Psoas muscle (tissue), 8 donors: ENCODE data around the gene TMEM108. TPM values are rescaled to one million over a fixed set of nuclear protein-coding genes. Genes with fewer than 3 reads are reported as not detected.
A peak's percentile ranks its signal among the peaks of the same experiment; 100 is the strongest.

Source experiments
- ATAC-seq, 4 donors: fragments of 200-7000 bp; cut with Tn5 transposase; one replicate each; pipeline ENCODE4 v1.9.1; 2020; ENCODE audit warnings: moderate library complexity in 3 of 4, mild to moderate bottlenecking in 2 of 4
- DNase-seq, 2 donors: peaks; one replicate each; pipeline ENCODE4 v3.0.0-alpha.2; 2020
- H3K27ac ChIP-seq: fragments of 200-600 bp; one replicate; pipeline ENCODE4 v1.8.0; 2022
- H3K27me3 ChIP-seq, 3 donors: fragments of 200-600 bp in 1 of 3; one replicate each; pipeline versions ENCODE4 v1.6.1 to v1.8.0; 2013 to 2022; ENCODE audit warnings: low read length in 2 of 3, mild to moderate bottlenecking in 2 of 3, moderate library complexity in 1 of 3; ENCODE audit not compliant: insufficient read depth in 3 of 3
- H3K36me3 ChIP-seq, 2 donors: fragments of 200-600 bp in 1 of 2; one replicate each; pipeline versions ENCODE4 v1.6.1 to v1.8.0; 2013 to 2022; ENCODE audit warnings: low read depth in 1 of 2, mild to moderate bottlenecking in 1 of 2, moderate library complexity in 1 of 2; ENCODE audit not compliant: insufficient read depth in 1 of 2
- H3K4me1 ChIP-seq: fragments of 200-600 bp; one replicate; pipeline ENCODE4 v1.8.0; 2022
- H3K4me3 ChIP-seq: fragments of 200-600 bp; one replicate; pipeline ENCODE4 v1.8.0; 2022; ENCODE audit warnings: mild to moderate bottlenecking
- H3K9me3 ChIP-seq: fragments of 200-600 bp; one replicate; pipeline ENCODE4 v1.8.0; 2022
- WGBS, 3 donors: extraction: QIAGEN DNeasy Blood & Tissue Kit; methylation state at CpG; one replicate each; pipeline versions ENCODE4 v1.1.6 to v1.1.7; 2013; 5-methylcytosine and 5-hydroxymethylcytosine counted together
- intact Hi-C, 2 donors: fragments of 100-400 bp; cut with DNase I; formaldehyde crosslinking; loops; one replicate each; pipeline versions ENCODE4 v1.11.0 to v1.14.2; 2022
- polyA plus RNA-seq, 3 donors: library from polyadenylated mRNA; stranded (reverse); fragments of 200-250 nt; gene quantifications; one replicate each; pipeline ENCODE4 v1.2.3, GENCODE V29; 2013
- total RNA-seq, 4 donors: library from RNA; stranded (reverse); fragmentation: NEBNext Ultra II Directional in 2 of 4; extraction: Animal tissue kit (Norgen Biotek cat#: 25700) in 2 of 4; gene quantifications; one replicate each; pipeline versions ENCODE4 v1.2.1 to v1.2.4, GENCODE V29; 2021 to 2023
- TF ChIP-seq, protein P1 (sequence below): fragments of 200-600 bp; IDR thresholded peaks from one replicate; pipeline ENCODE4 v1.8.0; 2022; ENCODE audit warnings: antibody characterized with exemption
- donor health status: healthy with polysubstance abuse.
- donor health status: DM: no; HTN: no; CAD: no; lungs with moderate emphysema.
- donor health status: Bipolar disorder and iron deficiency.
- donor health status: healthy.
- donor health status: DM: yes; HTN: yes; CAD: no.
- donor health status: DM: no; HTN: no; CAD: no.
- donor health status: DM: no; HTN: no; CAD: no.
- donor health status: DM: yes; HTN: yes; CAD: no.

The TMEM108 gene
- total and polyA plus RNA-seq, 7 donors: 2.4 to 10.5 (median 6.5) TPM

DNA sequence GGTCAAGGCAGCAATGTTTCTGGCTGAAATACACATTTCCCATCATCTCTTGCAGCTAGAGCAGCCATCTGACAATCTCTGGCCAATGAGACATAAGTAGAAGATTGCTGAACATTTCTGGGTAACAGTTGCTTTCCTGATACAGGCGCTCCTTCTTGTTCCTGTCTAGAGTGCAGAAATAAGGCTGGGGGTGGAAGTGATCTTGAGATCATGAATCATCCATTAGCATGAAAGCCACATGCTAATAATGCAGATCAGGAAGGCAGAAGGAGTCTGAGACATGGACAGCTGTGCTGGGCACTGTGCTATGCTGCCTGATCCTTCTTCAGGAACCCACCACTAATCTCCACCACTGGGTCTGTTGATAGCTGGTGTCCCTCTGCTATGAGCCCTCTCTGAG lies 14.8 kb upstream of the TMEM108 start:
- no peak overlapping the region for H3K4me3 ChIP-seq
- DNase-seq (no peak), ATAC-seq (no peak)
- no peaks in the 10 kb centered on the region for H3K9me3 ChIP-seq
- TF ChIP-seq, protein P1, sequence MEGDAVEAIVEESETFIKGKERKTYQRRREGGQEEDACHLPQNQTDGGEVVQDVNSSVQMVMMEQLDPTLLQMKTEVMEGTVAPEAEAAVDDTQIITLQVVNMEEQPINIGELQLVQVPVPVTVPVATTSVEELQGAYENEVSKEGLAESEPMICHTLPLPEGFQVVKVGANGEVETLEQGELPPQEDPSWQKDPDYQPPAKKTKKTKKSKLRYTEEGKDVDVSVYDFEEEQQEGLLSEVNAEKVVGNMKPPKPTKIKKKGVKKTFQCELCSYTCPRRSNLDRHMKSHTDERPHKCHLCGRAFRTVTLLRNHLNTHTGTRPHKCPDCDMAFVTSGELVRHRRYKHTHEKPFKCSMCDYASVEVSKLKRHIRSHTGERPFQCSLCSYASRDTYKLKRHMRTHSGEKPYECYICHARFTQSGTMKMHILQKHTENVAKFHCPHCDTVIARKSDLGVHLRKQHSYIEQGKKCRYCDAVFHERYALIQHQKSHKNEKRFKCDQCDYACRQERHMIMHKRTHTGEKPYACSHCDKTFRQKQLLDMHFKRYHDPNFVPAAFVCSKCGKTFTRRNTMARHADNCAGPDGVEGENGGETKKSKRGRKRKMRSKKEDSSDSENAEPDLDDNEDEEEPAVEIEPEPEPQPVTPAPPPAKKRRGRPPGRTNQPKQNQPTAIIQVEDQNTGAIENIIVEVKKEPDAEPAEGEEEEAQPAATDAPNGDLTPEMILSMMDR: no peak
- intact Hi-C loops: no loop called here
- no peaks in the 10 kb centered on the region for H3K27me3 ChIP-seq
- WGBS, 3 donors: 80 to 91% (median 88%) methylated on average over 1 of the region's 1 CpG
- H3K27ac ChIP-seq: no peak overlapping the region
- H3K4me1 ChIP-seq: no peaks in the 10 kb centered on the region
- H3K36me3 ChIP-seq: no peaks in the 10 kb centered on the region

DNA sequence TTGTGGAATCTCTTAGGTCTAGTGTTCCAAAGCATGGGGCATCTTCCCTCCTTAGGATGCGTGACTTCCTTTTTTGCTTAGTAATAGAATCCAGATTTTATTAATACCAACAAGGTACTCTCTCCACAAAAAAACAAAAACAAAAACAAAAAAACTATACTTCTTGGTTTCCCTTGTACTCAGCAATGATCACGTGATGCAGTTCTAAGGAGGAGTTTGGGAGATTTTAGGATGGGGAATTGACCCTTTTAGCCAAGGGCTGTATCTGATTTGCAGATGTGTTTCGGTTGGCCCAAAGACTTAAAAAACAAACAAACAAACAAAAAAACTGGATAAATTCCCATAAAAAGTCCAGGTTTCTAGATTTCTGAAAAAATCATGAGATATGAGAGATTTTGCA lies 12.6 kb upstream of the TMEM108 start:
- H3K27me3 ChIP-seq: no peaks in the 10 kb centered on the region
- DNase-seq (no peak), ATAC-seq (no peak)
- H3K9me3 ChIP-seq: no peaks in the 10 kb centered on the region
- H3K36me3 ChIP-seq: no peaks in the 10 kb centered on the region
- WGBS, 3 donors: 55 to 71% (median 64%) methylated on average over 3 of the region's 3 CpGs
- TF ChIP-seq, protein P1: no peak
- intact Hi-C loops: no loop called here
- no peak overlapping the region for H3K4me3 ChIP-seq
- no peak overlapping the region for H3K27ac ChIP-seq
- no peaks in the 10 kb centered on the region for H3K4me1 ChIP-seq

GRCh38 chr3:133032301-133032700 lies 5.9 kb upstream of the TMEM108 start:
- ATAC-seq: no peak
- Histone ChIP-seq H3K4me1 (no peaks in the 10 kb centered on the region), H3K27ac (no peak overlapping the region), H3K9me3 (no peaks in the 10 kb centered on the region), H3K27me3 (no peaks in the 10 kb centered on the region), H3K4me3 (no peak overlapping the region), H3K36me3 (no peaks in the 10 kb centered on the region)
- TF ChIP-seq, protein P1: no peak
- WGBS, 3 donors: 62 to 87% (median 86%) methylated on average over 3 of the region's 3 CpGs
- intact Hi-C loops: no loop called here
- no peak for DNase-seq

- peaks cover 9% of the 10 kb centered on the region for H3K4me1 ChIP-seq
- H3K27me3 ChIP-seq: no peaks in the 10 kb centered on the region
- intact Hi-C loops: no loop called here
- no peaks in the 10 kb centered on the region for H3K9me3 ChIP-seq
- H3K36me3 ChIP-seq: no peaks in the 10 kb centered on the region
- ATAC-seq (no peak), DNase-seq (no peak)
- TF ChIP-seq, protein P1: no peak
- H3K4me3 ChIP-seq: peak overlapping the region; percentile 91
- H3K27ac ChIP-seq: no peak overlapping the region
- WGBS, 3 donors: 50 to 62% (median 51%) methylated on average over 9 of the region's 9 CpGs
Observed at GRCh38 chr3:133037436-133037835, 755 bp upstream of the TMEM108 start.

- Histone ChIP-seq H3K4me1 (peaks cover 9% of the 10 kb centered on the region), H3K36me3 (no peaks in the 10 kb centered on the region), H3K27me3 (no peaks in the 10 kb centered on the region), H3K27ac (peak overlapping the region; percentile 74), H3K4me3 (peak overlapping the region; percentile 91), H3K9me3 (no peaks in the 10 kb centered on the region)
- intact Hi-C loops: loop anchor here in 1 of 2 donors (2.0 kb wide), 1 partner anchor 308 kb away; no protein-coding TSS in a partner anchor
- DNase-seq (peak; percentile 21 to 54), ATAC-seq (peak; percentile 38 to 67 (median 61))
- 2 to 4% (median 3%) methylated on average over 31 of the region's 31 CpGs for WGBS, 3 donors
- TF ChIP-seq, protein P1: no peak
Observed at GRCh38 chr3:133038731-133039375, 662 bp downstream of the TMEM108 start.
